H9 (cell line): ENCODE measurements around the gene CLCNKB. TPM values are rescaled to one million over a fixed set of nuclear protein-coding genes. Genes with fewer than 3 reads are reported as not detected.

Experiments
- DNase-seq: peaks from one replicate; pipeline ENCODE4 v3.0.0-alpha.2; 2017
- H2AFZ ChIP-seq: one replicate; pipeline ENCODE4 v1.6.1; 2013; ENCODE audit warnings: mild to moderate bottlenecking, low read length, control low read depth, moderate library complexity
- H2AK5ac ChIP-seq: 2 replicates; pipeline ENCODE4 v1.6.1; 2013; ENCODE audit warnings: low read length, control low read depth, mixed read lengths; ENCODE audit not compliant: insufficient read length
- H2BK120ac ChIP-seq: one replicate; pipeline ENCODE4 v1.6.1; 2013; ENCODE audit warnings: low read depth, mild to moderate bottlenecking, low read length, control low read depth, inconsistent platforms; ENCODE audit not compliant: poor library complexity, severe bottlenecking
- H2BK12ac ChIP-seq: 2 replicates; pipeline ENCODE4 v1.6.1; 2013; ENCODE audit warnings: low read length, control low read depth, mixed read lengths, low read depth; ENCODE audit not compliant: insufficient read length
- H2BK15ac ChIP-seq: 2 replicates; pipeline ENCODE4 v1.6.1; 2013; ENCODE audit warnings: low read depth, low read length, control low read depth
- H2BK20ac ChIP-seq: one replicate; pipeline ENCODE4 v1.6.1; 2013; ENCODE audit warnings: low read depth, mild to moderate bottlenecking, low read length, control low read depth, inconsistent platforms; ENCODE audit not compliant: poor library complexity, severe bottlenecking
- H2BK5ac ChIP-seq: 2 replicates; pipeline ENCODE4 v1.6.1; 2013; ENCODE audit warnings: low read length, control low read depth, mixed read lengths; ENCODE audit not compliant: insufficient read length
- H3K14ac ChIP-seq: 2 replicates; pipeline ENCODE4 v1.6.1; 2013; ENCODE audit warnings: low read length, control low read depth; ENCODE audit not compliant: insufficient read depth
- H3K18ac ChIP-seq: 2 replicates; pipeline ENCODE4 v1.6.1; 2013; ENCODE audit warnings: low read depth, mild to moderate bottlenecking, mixed read lengths, low read length, control low read depth; ENCODE audit not compliant: insufficient read length
- H3K23ac ChIP-seq: 2 replicates; pipeline ENCODE4 v1.6.1; 2013; ENCODE audit warnings: low read length, control low read depth, mixed read lengths, low read depth; ENCODE audit not compliant: insufficient read length
- H3K23me2 ChIP-seq: 2 replicates; pipeline ENCODE4 v1.6.1; 2013; ENCODE audit warnings: low read depth, mild to moderate bottlenecking, mixed read lengths, low read length, control low read depth; ENCODE audit not compliant: insufficient read length, poor library complexity, severe bottlenecking
- H3K27ac ChIP-seq: 2 replicates; pipeline ENCODE4 v1.5.1; 2013; ENCODE audit warnings: low read length, control low read depth, mixed read lengths, low read depth; ENCODE audit not compliant: insufficient read length
- H3K27me3 ChIP-seq: 2 replicates; pipeline ENCODE4 v1.6.1; 2013; ENCODE audit warnings: low read length, control low read depth, inconsistent platforms; ENCODE audit not compliant: insufficient read depth
- H3K4ac ChIP-seq: 2 replicates; pipeline ENCODE4 v1.6.1; 2013; ENCODE audit warnings: low read depth, mild to moderate bottlenecking, control low read depth, inconsistent platforms, low read length, moderate library complexity
- H3K4me1 ChIP-seq: 2 replicates; pipeline ENCODE4 v1.6.1; 2013; ENCODE audit warnings: low read length, control low read depth, inconsistent platforms; ENCODE audit not compliant: insufficient read depth
- H3K4me2 ChIP-seq: 2 replicates; pipeline ENCODE4 v1.6.1; 2013; ENCODE audit warnings: low read length, control low read depth, mixed read lengths; ENCODE audit not compliant: insufficient read length, insufficient read depth
- H3K56ac ChIP-seq: 2 replicates; pipeline ENCODE4 v1.6.1; 2013; ENCODE audit warnings: low read depth, mild to moderate bottlenecking, mixed read lengths, low read length, control low read depth; ENCODE audit not compliant: insufficient read length
- H3K79me1 ChIP-seq: 2 replicates; pipeline ENCODE4 v1.6.1; 2013; ENCODE audit warnings: low read depth, mild to moderate bottlenecking, moderate library complexity, low read length, control low read depth, inconsistent platforms; ENCODE audit not compliant: insufficient read depth, poor library complexity, severe bottlenecking
- H3K79me2 ChIP-seq: 2 replicates; pipeline ENCODE4 v1.6.1; 2013; ENCODE audit warnings: low read length, control low read depth, inconsistent platforms; ENCODE audit not compliant: insufficient read depth
- H3K9ac ChIP-seq: 2 replicates; pipeline ENCODE4 v1.6.1; 2013; ENCODE audit warnings: low read length, control low read depth, mixed read lengths; ENCODE audit not compliant: insufficient read length; ENCODE audit errors: extremely low read depth
- H3K9me3 ChIP-seq: one replicate; pipeline ENCODE4 v1.6.1; 2013; ENCODE audit warnings: low read depth, low read length, inconsistent platforms; ENCODE audit not compliant: control insufficient read depth
- H3T11ph ChIP-seq: one replicate; pipeline ENCODE4 v1.6.1; 2013; ENCODE audit warnings: mild to moderate bottlenecking, low read length, control low read depth, inconsistent platforms
- H4K20me1 ChIP-seq: one replicate; pipeline ENCODE4 v1.6.1; 2013; ENCODE audit not compliant: control insufficient read depth, insufficient read length, insufficient read depth
- H4K5ac ChIP-seq: 2 replicates; pipeline ENCODE4 v1.6.1; 2013; ENCODE audit warnings: low read depth, mild to moderate bottlenecking, mixed read lengths, low read length, control low read depth; ENCODE audit not compliant: insufficient read length
- H4K8ac ChIP-seq: replicated peaks from 2 replicates; pipeline ENCODE4 v1.6.1; 2013; ENCODE audit warnings: low read length, control low read depth, mixed read lengths, low read depth; ENCODE audit not compliant: insufficient read length
- H4K91ac ChIP-seq: 2 replicates; pipeline ENCODE4 v1.6.1; 2013; ENCODE audit warnings: low read depth, mild to moderate bottlenecking, moderate library complexity, mixed read lengths, low read length, control low read depth; ENCODE audit not compliant: insufficient read length
- H3K27ac Mint-ChIP-seq, 3 experiments: 2 replicates in 2 of 3; 3 replicates in 1 of 3; pipeline ENCODE4 v1.8.0; 2020 to 2021; ENCODE audit warnings: mixed read lengths in 3 of 3, mild to moderate bottlenecking in 1 of 3, moderate library complexity in 1 of 3
- H3K27me3 Mint-ChIP-seq: 2 replicates; pipeline ENCODE4 v1.8.0; 2021; ENCODE audit warnings: low read depth, mild to moderate bottlenecking, moderate library complexity, mixed read lengths
- H3K36me3 Mint-ChIP-seq, 3 experiments: 2 replicates in 2 of 3; 3 replicates in 1 of 3; pipeline ENCODE4 v1.8.0; 2020 to 2021; ENCODE audit warnings: low read depth in 3 of 3, mixed read lengths in 3 of 3; ENCODE audit not compliant: insufficient read depth in 1 of 3
- H3K4me1 Mint-ChIP-seq, 2 experiments: 2 replicates each; pipeline ENCODE4 v1.8.0; 2020; ENCODE audit warnings: mixed read lengths in 2 of 2
- H3K4me3 Mint-ChIP-seq, 2 experiments: 2 replicates in 1 of 2; 3 replicates in 1 of 2; pipeline ENCODE4 v1.8.0; 2020 to 2021; ENCODE audit warnings: mild to moderate bottlenecking in 2 of 2, mixed read lengths in 2 of 2, moderate library complexity in 1 of 2
- H3K9me3 Mint-ChIP-seq, 2 experiments: 2 replicates in 1 of 2; 3 replicates in 1 of 2; pipeline ENCODE4 v1.8.0; 2020; ENCODE audit warnings: mild to moderate bottlenecking in 2 of 2, mixed read lengths in 2 of 2, moderate library complexity in 1 of 2
- WGBS: extraction: QIAGEN DNeasy Blood & Tissue Kit; methylation state at CpG from one replicate; pipeline ENCODE4 v1.1.7; 2013; ENCODE audit warnings: missing lambda C conversion rate, low lambda C conversion rate, mixed read lengths; ENCODE audit not compliant: insufficient read length; ENCODE audit errors: extremely low coverage; 5-methylcytosine and 5-hydroxymethylcytosine counted together
- total RNA-seq: library from RNA; stranded (reverse); gene quantifications from 2 replicates; pipeline ENCODE4 v1.2.1, GENCODE V29; 2021
- TF ChIP-seq, protein P1 (sequence below): fragments of 200-600 bp; sonication (generic); conservative IDR thresholded peaks from 3 replicates; pipeline ENCODE4 v1.8.0; 2021; ENCODE audit warnings: antibody characterized with exemption, mild to moderate bottlenecking

Gene CLCNKB
- total RNA-seq, 1 experiment from 2014 or later = 1.7 TPM

DNA sequence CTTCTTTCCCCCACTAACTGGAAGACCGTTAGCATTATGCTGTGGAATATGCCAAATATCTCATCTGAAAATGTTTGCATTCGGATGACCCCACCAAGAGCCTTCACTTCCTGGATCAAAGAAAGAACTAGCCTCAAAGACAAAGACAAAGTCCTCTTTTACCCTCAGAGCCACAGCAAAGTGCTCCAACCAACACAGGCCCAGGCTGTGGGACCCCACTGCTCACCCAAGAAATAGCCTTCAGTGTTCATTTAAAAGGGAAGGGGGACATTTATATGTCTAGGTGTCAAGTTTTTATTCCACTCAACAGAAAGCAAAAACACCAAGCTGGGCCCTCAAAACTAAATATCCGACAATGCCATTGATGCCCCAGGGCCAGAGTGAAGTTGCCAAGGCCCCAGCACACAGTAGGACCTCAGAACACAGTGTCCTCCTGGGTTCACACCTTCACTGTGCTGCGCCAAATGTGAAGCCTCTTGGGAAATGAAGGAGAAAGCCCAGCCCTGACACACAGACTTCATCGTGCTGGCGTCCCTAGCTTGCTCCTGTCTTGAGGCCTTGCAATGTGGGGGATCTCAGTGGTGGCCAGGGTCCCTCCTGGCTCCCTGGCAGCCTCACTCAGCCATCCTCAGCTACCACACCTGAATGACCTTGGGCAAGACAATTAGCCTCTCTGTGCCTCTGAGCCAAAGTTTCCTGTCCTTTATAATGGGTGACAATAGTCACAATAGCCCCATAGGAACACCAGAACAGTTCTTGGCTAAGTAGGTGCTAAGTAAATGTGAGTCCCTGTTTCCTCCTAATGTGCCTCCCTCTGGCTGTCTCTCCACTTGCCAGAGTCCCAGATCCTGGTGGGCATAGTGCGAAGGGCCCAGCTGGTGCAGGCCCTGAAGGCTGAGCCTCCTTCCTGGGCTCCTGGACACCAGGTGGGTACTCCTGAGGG is 11.3 kb downstream of the CLCNKB start:
- no peaks in the 10 kb centered on the region for H3K79me2 ChIP-seq
- H3K14ac ChIP-seq = no peak overlapping the region
- no peaks in the 10 kb centered on the region for H3K9me3 ChIP-seq
- H3K4me1 ChIP-seq = peaks cover 2% of the 10 kb centered on the region; the same call in 1 of the 2 replicates
- no peak overlapping the region for H2BK20ac ChIP-seq
- H4K91ac ChIP-seq = no peak overlapping the region
- H3K27ac Mint-ChIP-seq = no peak overlapping the region
- H2BK15ac ChIP-seq = no peak overlapping the region
- H3K27ac ChIP-seq = no peak overlapping the region
- no peaks in the 10 kb centered on the region for H3K27me3 ChIP-seq
- no peaks in the 10 kb centered on the region for H3K36me3 Mint-ChIP-seq
- H4K20me1 ChIP-seq = no peaks in the 10 kb centered on the region
- no peak overlapping the region for H3T11ph ChIP-seq
- peaks cover 2% of the 10 kb centered on the region; the same call in 1 of the 2 replicates for H3K27me3 Mint-ChIP-seq
- H3K23me2 ChIP-seq = no peaks in the 10 kb centered on the region
- no peak overlapping the region for H3K23ac ChIP-seq
- H4K5ac ChIP-seq = no peak overlapping the region
- peaks cover 14 to 21% of the 10 kb centered on the region in 2 experiments for H3K4me1 Mint-ChIP-seq
- H3K18ac ChIP-seq = no peak overlapping the region
- H3K9ac ChIP-seq = no peak overlapping the region
- no peaks in the 10 kb centered on the region for H3K79me1 ChIP-seq
- no peak overlapping the region for H2BK120ac ChIP-seq
- no CpG with 5 or more reads among the region's 7 CpGs for WGBS
- no peak overlapping the region for H2AFZ ChIP-seq
- no peak overlapping the region for H3K4me2 ChIP-seq
- no peaks in the 10 kb centered on the region for H3K9me3 Mint-ChIP-seq
- TF ChIP-seq, protein P1, sequence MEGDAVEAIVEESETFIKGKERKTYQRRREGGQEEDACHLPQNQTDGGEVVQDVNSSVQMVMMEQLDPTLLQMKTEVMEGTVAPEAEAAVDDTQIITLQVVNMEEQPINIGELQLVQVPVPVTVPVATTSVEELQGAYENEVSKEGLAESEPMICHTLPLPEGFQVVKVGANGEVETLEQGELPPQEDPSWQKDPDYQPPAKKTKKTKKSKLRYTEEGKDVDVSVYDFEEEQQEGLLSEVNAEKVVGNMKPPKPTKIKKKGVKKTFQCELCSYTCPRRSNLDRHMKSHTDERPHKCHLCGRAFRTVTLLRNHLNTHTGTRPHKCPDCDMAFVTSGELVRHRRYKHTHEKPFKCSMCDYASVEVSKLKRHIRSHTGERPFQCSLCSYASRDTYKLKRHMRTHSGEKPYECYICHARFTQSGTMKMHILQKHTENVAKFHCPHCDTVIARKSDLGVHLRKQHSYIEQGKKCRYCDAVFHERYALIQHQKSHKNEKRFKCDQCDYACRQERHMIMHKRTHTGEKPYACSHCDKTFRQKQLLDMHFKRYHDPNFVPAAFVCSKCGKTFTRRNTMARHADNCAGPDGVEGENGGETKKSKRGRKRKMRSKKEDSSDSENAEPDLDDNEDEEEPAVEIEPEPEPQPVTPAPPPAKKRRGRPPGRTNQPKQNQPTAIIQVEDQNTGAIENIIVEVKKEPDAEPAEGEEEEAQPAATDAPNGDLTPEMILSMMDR = no peak
- H3K56ac ChIP-seq = no peak overlapping the region
- H2BK12ac ChIP-seq = no peak overlapping the region
- no peak overlapping the region for H2AK5ac ChIP-seq
- DNase-seq = no peak
- H3K4me3 Mint-ChIP-seq = no peak overlapping the region
- H2BK5ac ChIP-seq = no peak overlapping the region
- no peak overlapping the region for H3K4ac ChIP-seq
- no peak overlapping the region for H4K8ac ChIP-seq
